GM23338 (cell line): ENCODE measurements around the gene PLA2G10. TPM values are rescaled to one million over a fixed set of nuclear protein-coding genes. Genes with fewer than 3 reads are reported as not detected.

ENCODE experiments used
- ATAC-seq: fragments of 200-7000 bp; cut with Tn5 transposase; 3 replicates; pipeline ENCODE4 v1.9.1; 2020
- DNase-seq: peaks from one replicate; pipeline ENCODE4 v3.0.0-alpha.2; 2015; ENCODE audit warnings: low spot score
- H2AFZ ChIP-seq: fragments of 200-600 bp; sonication (generic); 2 replicates; pipeline ENCODE4 v1.8.0; 2016; ENCODE audit warnings: antibody characterized with exemption, mild to moderate bottlenecking, moderate library complexity
- H3F3A ChIP-seq: fragments of 200-600 bp; sonication (generic); replicated peaks from 2 replicates; pipeline ENCODE4 v1.8.0; 2017; ENCODE audit warnings: antibody characterized with exemption, mixed run types, low read depth
- H3K27ac ChIP-seq: fragments of 200-600 bp; sonication (generic); 2 replicates; pipeline ENCODE4 v1.6.1; 2016; ENCODE audit warnings: low read depth
- H3K27me3 ChIP-seq: fragments of 200-600 bp; sonication (generic); 2 replicates; pipeline ENCODE4 v1.8.0; 2016; ENCODE audit warnings: mild to moderate bottlenecking, mixed run types, moderate library complexity; ENCODE audit not compliant: insufficient read depth
- H3K36me3 ChIP-seq: fragments of 200-600 bp; sonication (generic); 2 replicates; pipeline ENCODE4 v1.8.0; 2016; ENCODE audit warnings: mild to moderate bottlenecking; ENCODE audit not compliant: insufficient read depth
- H3K4me1 ChIP-seq: fragments of 200-600 bp; sonication (generic); 2 replicates; pipeline ENCODE4 v1.8.0; 2016; ENCODE audit warnings: mild to moderate bottlenecking, moderate library complexity; ENCODE audit not compliant: insufficient read depth
- H3K4me2 ChIP-seq: fragments of 200-600 bp; sonication (generic); 2 replicates; pipeline ENCODE4 v1.7.1; 2017; ENCODE audit warnings: mixed run types
- H3K4me3 ChIP-seq: fragments of 200-600 bp; sonication (generic); 2 replicates; pipeline ENCODE4 v1.6.1; 2016; ENCODE audit warnings: mixed run types
- H3K79me2 ChIP-seq: fragments of 200-600 bp; sonication (generic); replicated peaks from 2 replicates; pipeline ENCODE4 v1.8.0; 2017; ENCODE audit warnings: mild to moderate bottlenecking; ENCODE audit not compliant: insufficient read depth
- H3K9me2 ChIP-seq: fragments of 200-600 bp; sonication (generic); 2 replicates; pipeline ENCODE4 v1.8.0; 2017; ENCODE audit not compliant: insufficient read depth
- H4K20me1 ChIP-seq: fragments of 200-600 bp; sonication (generic); replicated peaks from 2 replicates; pipeline ENCODE4 v1.8.0; 2017; ENCODE audit warnings: mild to moderate bottlenecking; ENCODE audit not compliant: insufficient read depth
- H3K27ac Mint-ChIP-seq: 2 replicates; pipeline ENCODE4 v1.8.0; 2020; ENCODE audit warnings: inconsistent platforms, mild to moderate bottlenecking, moderate library complexity, mixed read lengths
- H3K27me3 Mint-ChIP-seq: 3 replicates; pipeline ENCODE4 v1.8.0; 2022; ENCODE audit warnings: low read depth, mild to moderate bottlenecking, moderate library complexity, mixed read lengths, inconsistent platforms; ENCODE audit not compliant: insufficient read depth, poor library complexity
- H3K36me3 Mint-ChIP-seq: 3 replicates; pipeline ENCODE4 v1.8.0; 2021; ENCODE audit warnings: low read depth, mild to moderate bottlenecking, inconsistent platforms, moderate library complexity, mixed read lengths
- H3K4me1 Mint-ChIP-seq: 3 replicates; pipeline ENCODE4 v1.8.0; 2020; ENCODE audit warnings: mild to moderate bottlenecking, inconsistent platforms, mixed read lengths
- H3K4me3 Mint-ChIP-seq: 3 replicates; pipeline ENCODE4 v1.8.0; 2021; ENCODE audit warnings: moderate library complexity, mild to moderate bottlenecking, inconsistent platforms, mixed read lengths
- H3K9me3 Mint-ChIP-seq: 3 replicates; pipeline ENCODE4 v1.8.0; 2020; ENCODE audit warnings: moderate library complexity, mild to moderate bottlenecking, inconsistent platforms, mixed read lengths
- CTCF ChIP-seq, 2 experiments: fragments of 200-600 bp in 1 of 2; sonication (generic) in 1 of 2; conservative IDR thresholded peaks; 2 replicates each; pipeline versions ENCODE4 v1.5.1 to v1.6.1; 2016 to 2017; ENCODE audit warnings: antibody characterized with exemption in 2 of 2, low read depth in 2 of 2, mild to moderate bottlenecking in 2 of 2, moderate library complexity in 1 of 2
- EZH2 ChIP-seq: fragments of 200-600 bp; sonication (generic); IDR thresholded peaks from one replicate; pipeline ENCODE4 v1.8.0; 2017; ENCODE audit warnings: antibody characterized with exemption, mild to moderate bottlenecking, low read depth; ENCODE audit not compliant: unreplicated experiment
- EZH2phosphoT487 ChIP-seq: fragments of 200-600 bp; sonication (generic); IDR thresholded peaks from one replicate; pipeline ENCODE4 v1.8.1; 2018; ENCODE audit warnings: antibody characterized with exemption; ENCODE audit not compliant: unreplicated experiment
- JUNB ChIP-seq: IDR thresholded peaks from one replicate; pipeline ENCODE4 v1.6.1; 2016; ENCODE audit warnings: antibody characterized with exemption; ENCODE audit not compliant: unreplicated experiment
- POLR2AphosphoS5 ChIP-seq: IDR thresholded peaks from 2 replicates; pipeline ENCODE4 v1.6.1; 2016; ENCODE audit warnings: antibody characterized with exemption, low read depth
- STAT1 ChIP-seq: IDR thresholded peaks from one replicate; pipeline ENCODE4 v1.6.1; 2016; ENCODE audit warnings: antibody characterized with exemption; ENCODE audit not compliant: unreplicated experiment
- ZNF114 ChIP-seq: fragments of 250-450 bp; sonication (Bioruptor Pico); IDR thresholded peaks from 2 replicates; pipeline ENCODE4 v1.5.0; 2020; ENCODE audit warnings: mild to moderate bottlenecking, moderate library complexity
- polyA plus RNA-seq: library from polyadenylated mRNA; unstranded; fragments of >200 nt; fragmentation: Nextera tagmentation; extraction: Ambion mirVana; gene quantifications from 2 replicates; pipeline ENCODE4 v1.2.1, GENCODE V29; 2016
- total RNA-seq: library from RNA; depleted of rRNA; stranded (reverse); fragments of >200 nt; shearing (Covaris generic); gene quantifications from 2 replicates; pipeline ENCODE4 v1.2.3, GENCODE V29; 2014
- TF ChIP-seq, protein P1 (sequence below): IDR thresholded peaks from 2 replicates; pipeline ENCODE4 v1.6.1; 2016; ENCODE audit warnings: antibody characterized with exemption
- TF ChIP-seq, protein P2 (sequence below): IDR thresholded peaks from one replicate; pipeline ENCODE4 v1.6.1; 2018; ENCODE audit warnings: antibody characterized with exemption; ENCODE audit not compliant: unreplicated experiment

PLA2G10 gene
- total and polyA plus RNA-seq, 2 experiments from 2014 or later, result 0.94 to 1.2 TPM

GRCh38 chr16:14629612-14629918 is 64.5 kb downstream of the PLA2G10 start:
- H3F3A ChIP-seq, result peaks cover 16% of the 10 kb centered on the region
- Mint-ChIP-seq H3K27me3 (peaks cover 8% of the 10 kb centered on the region), H3K27ac (peak overlapping the region; percentile 98), H3K9me3 (no peaks in the 10 kb centered on the region), H3K36me3 (peaks cover 50% of the 10 kb centered on the region), H3K4me3 (peak overlapping the region; percentile 96), H3K4me1 (peaks cover 20% of the 10 kb centered on the region)
- peak; percentile 63 for DNase-seq
- H4K20me1 ChIP-seq, result peaks cover 5% of the 10 kb centered on the region
- peaks cover 33% of the 10 kb centered on the region for H3K79me2 ChIP-seq
- peak; percentile 3 for ATAC-seq
- TF ChIP-seq, protein P1, sequence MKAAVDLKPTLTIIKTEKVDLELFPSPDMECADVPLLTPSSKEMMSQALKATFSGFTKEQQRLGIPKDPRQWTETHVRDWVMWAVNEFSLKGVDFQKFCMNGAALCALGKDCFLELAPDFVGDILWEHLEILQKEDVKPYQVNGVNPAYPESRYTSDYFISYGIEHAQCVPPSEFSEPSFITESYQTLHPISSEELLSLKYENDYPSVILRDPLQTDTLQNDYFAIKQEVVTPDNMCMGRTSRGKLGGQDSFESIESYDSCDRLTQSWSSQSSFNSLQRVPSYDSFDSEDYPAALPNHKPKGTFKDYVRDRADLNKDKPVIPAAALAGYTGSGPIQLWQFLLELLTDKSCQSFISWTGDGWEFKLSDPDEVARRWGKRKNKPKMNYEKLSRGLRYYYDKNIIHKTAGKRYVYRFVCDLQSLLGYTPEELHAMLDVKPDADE, result no peak
- TF ChIP-seq, protein P2, sequence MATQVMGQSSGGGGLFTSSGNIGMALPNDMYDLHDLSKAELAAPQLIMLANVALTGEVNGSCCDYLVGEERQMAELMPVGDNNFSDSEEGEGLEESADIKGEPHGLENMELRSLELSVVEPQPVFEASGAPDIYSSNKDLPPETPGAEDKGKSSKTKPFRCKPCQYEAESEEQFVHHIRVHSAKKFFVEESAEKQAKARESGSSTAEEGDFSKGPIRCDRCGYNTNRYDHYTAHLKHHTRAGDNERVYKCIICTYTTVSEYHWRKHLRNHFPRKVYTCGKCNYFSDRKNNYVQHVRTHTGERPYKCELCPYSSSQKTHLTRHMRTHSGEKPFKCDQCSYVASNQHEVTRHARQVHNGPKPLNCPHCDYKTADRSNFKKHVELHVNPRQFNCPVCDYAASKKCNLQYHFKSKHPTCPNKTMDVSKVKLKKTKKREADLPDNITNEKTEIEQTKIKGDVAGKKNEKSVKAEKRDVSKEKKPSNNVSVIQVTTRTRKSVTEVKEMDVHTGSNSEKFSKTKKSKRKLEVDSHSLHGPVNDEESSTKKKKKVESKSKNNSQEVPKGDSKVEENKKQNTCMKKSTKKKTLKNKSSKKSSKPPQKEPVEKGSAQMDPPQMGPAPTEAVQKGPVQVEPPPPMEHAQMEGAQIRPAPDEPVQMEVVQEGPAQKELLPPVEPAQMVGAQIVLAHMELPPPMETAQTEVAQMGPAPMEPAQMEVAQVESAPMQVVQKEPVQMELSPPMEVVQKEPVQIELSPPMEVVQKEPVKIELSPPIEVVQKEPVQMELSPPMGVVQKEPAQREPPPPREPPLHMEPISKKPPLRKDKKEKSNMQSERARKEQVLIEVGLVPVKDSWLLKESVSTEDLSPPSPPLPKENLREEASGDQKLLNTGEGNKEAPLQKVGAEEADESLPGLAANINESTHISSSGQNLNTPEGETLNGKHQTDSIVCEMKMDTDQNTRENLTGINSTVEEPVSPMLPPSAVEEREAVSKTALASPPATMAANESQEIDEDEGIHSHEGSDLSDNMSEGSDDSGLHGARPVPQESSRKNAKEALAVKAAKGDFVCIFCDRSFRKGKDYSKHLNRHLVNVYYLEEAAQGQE, result no peak
- TF ChIP-seq EZH2phosphoT487 (no peak), EZH2 (no peak), ZNF114 (no peak), JUNB (no peak)
- H3K4me3 ChIP-seq, result peak overlapping the region; percentile 75
- H3K36me3 ChIP-seq, result peaks cover 28% of the 10 kb centered on the region
- peak overlapping the region; percentile 93 for H3K27ac ChIP-seq
- H3K4me2 ChIP-seq, result peak overlapping the region; percentile 90
- H3K4me1 ChIP-seq, result peaks cover 13% of the 10 kb centered on the region
- no peaks in the 10 kb centered on the region for H3K27me3 ChIP-seq
- H2AFZ ChIP-seq, result 0 out of 2 replicates have a peak overlapping the region, but pooled peaks have one; percentile 16
- no peaks in the 10 kb centered on the region for H3K9me2 ChIP-seq

DNA sequence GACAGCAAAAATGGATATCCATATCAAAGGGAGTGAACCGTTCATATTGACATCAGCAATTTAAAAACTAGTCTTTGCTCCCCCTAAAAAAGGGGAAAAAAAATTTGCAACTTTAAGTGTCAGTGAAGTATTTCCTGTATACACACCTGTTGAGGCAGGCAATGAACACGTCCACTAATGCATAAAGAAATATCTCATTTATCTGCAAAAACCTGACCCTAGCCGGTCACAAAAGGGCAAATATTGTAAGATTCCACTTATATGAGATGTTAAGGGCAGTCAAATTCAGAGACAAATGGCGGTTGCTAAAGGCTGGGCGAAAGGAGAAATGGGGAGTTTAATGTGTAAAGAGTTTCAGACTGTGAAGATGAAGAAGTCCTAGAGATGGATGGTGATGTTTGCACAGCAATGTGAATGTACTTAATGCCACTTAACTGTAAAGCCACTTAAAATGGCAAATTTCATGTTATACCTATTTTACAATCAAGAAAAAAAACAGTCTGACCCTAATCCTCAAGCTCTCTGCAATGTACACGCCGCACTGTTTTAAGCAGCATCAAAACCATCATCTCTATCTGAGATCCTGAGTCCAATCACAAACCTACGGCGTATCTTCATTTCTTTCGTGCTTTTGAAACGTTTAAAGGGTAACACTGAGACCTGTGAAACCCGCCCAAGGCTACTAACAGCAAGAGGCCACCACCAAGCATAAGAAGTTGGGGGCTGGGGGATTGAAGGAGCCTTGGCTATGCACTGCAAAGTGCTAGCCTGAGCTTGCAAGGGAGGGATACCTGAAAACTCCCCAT is 65.1 kb downstream of the PLA2G10 start:
- no peaks in the 10 kb centered on the region for H3K9me3 Mint-ChIP-seq
- Histone ChIP-seq H3K4me3 (peak overlapping the region; percentile 75), H3F3A (peaks cover 14% of the 10 kb centered on the region; the same call in 1 of the 2 replicates), H3K27ac (peak overlapping the region; percentile 93), H3K9me2 (no peaks in the 10 kb centered on the region), H3K4me2 (peak overlapping the region; percentile 90), H3K4me1 (peaks cover 9% of the 10 kb centered on the region), H3K79me2 (peaks cover 28% of the 10 kb centered on the region), H3K27me3 (no peaks in the 10 kb centered on the region), H2AFZ (0 out of 2 replicates have a peak overlapping the region, but pooled peaks have one; percentile 16), H3K36me3 (peaks cover 34% of the 10 kb centered on the region), H4K20me1 (peaks cover 3% of the 10 kb centered on the region; the same call in 1 of the 2 replicates)
- H3K4me1 Mint-ChIP-seq, result peaks cover 14% of the 10 kb centered on the region
- peak overlapping the region; percentile 98 for H3K27ac Mint-ChIP-seq
- ATAC-seq, result peak; percentile 0; the same call in 2 of the 3 replicates
- H3K36me3 Mint-ChIP-seq, result peaks cover 50% of the 10 kb centered on the region
- peak overlapping the region; percentile 96 for H3K4me3 Mint-ChIP-seq
- H3K27me3 Mint-ChIP-seq, result peaks cover 7% of the 10 kb centered on the region
- peak; percentile 52 for DNase-seq
- TF ChIP-seq CTCF (conservative IDR thresholded peaks at IDR 0.05; ENCODE audit: low read depth in 2 of 2) (no peak), POLR2AphosphoS5 (no peak), STAT1 (no peak), ZNF114 (no peak), EZH2phosphoT487 (no peak)
- TF ChIP-seq, protein P1, result no peak
